HK-2 (cell line): ENCODE data around the gene KRT34.

Source experiments
- DNase-seq: peaks from one replicate; pipeline ENCODE4 v3.0.0-alpha.2; 2018; ENCODE audit not compliant: unreplicated experiment

Gene KRT34

DNA sequence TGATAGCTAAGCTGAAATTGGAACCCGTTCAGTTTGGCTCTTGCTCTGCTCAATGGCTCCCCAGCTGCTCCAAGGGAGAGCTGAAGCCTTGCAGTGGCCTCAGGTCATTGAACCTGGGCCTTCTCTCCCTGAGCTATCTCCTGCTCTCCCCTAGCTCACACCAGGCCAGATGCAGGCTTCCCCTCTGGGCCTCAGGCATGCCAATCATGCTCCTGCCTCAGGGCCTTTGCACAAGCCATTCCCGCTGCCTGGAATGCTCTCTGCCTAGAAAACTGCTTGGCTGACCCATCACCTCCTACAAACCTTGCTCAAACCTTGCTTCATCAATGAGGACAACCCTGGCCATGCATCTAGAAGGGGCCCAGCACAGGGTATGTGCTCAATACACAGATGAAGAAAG, 49.9 kb downstream of the KRT34 start:
- DNase-seq: no peak

GRCh38 chr17:41331606-41332005, 50.5 kb downstream of the KRT34 start:
- DNase-seq: no peak

GRCh38 chr17:41329279-41329948, 52.7 kb downstream of the KRT34 start:
- peak; percentile 71 for DNase-seq

DNA sequence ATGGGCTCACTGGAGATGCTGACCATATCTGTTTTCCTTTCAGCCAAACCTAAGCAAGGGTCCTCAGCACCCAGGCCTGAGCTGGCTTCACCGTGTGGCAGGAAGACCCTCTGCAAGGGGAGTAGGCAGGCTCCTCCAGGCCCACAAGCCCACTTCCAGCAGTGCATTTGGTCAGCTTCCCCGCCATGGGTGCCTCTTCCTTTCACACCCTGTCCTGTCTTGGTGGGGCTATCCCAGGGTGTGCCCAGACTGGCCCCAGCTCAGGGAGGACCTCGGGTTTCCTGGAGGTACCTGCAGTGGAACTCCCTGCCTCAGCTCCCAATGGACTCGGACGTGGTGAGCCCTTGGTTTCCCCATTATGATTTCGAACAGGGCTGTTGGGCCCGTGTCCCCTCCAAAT, 53.9 kb downstream of the KRT34 start:
- no peak for DNase-seq
